Breast epithelium (tissue), 3 donors: ENCODE data around the gene SUMF2.

Experiments
- CTCF ChIP-seq, 3 donors: fragments of 450-650 bp; IDR thresholded peaks; one replicate each; pipeline ENCODE4 v1.5.1; 2016 to 2017; ENCODE audit warnings: antibody characterized with exemption in 3 of 3, mild to moderate bottlenecking in 3 of 3, moderate library complexity in 3 of 3
- POLR2A ChIP-seq: fragments of 450-650 bp; IDR thresholded peaks from one replicate; pipeline ENCODE4 v1.6.1; 2016; ENCODE audit warnings: antibody characterized with exemption, mild to moderate bottlenecking, moderate library complexity
- POLR2AphosphoS5 ChIP-seq, 3 donors: sonication (generic); formaldehyde crosslinking; IDR thresholded peaks; one replicate each; pipeline ENCODE4 v1.6.1; 2017; ENCODE audit warnings: antibody characterized with exemption in 3 of 3

GRCh38 chr7:56062382-56062781 lies 1.7 kb upstream of the SUMF2 start:
- TF ChIP-seq CTCF (IDR thresholded peaks at IDR 0.05), result no peak
- no peak for TF ChIP-seq POLR2A
- TF ChIP-seq POLR2AphosphoS5 (IDR thresholded peaks at IDR 0.05), result no peak
